Measurements from ENCODE around the gene PEDS1. TPM values are rescaled to one million over a fixed set of nuclear protein-coding genes. Genes with fewer than 3 reads are reported as not detected.
A peak's percentile ranks its signal among the peaks of the same experiment; 100 is the strongest.

The PEDS1 gene
- total and polyA plus RNA-seq, 2 of the 8 experiments (the other 6 are each of a cell fraction or from before 2014, with no cell fraction given) = 28.9 to 75.9 TPM

DNA sequence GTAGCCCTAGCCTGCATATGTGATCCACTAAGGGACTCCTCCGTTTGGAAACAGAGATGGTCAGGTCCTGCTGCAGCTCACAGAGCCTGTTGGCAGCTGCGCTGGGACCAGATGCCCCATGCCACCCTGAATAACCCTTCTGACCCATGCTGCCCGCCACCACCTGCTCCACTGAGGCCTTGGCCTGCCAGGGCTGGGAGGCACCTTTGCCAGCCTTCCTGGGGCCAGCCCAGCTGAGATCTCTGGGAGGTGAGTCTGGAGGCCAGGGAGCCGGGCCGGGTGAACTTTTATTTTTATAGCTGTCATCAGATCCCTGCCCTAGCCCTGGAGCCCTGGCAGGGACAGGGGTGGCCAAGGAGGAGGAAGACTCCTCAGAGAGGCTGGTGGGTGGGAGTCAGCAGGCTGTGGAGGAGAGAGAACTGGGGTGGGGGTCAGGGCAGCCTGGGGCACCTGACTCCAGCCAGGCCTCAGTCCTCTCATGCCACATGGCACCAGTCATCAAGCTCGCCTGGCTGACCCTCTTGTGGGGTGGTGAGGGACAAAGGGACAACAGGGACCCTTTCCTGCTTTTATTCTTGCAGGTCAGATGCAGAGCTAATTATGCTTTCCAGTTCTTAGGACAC is 47.1 kb upstream of the PEDS1 start:
- Histone ChIP-seq H2BK20ac (ENCODE audit: low read length) (no peak overlapping the region), H3K9ac (replicated peaks in 1 of 4; ENCODE audit: extremely low read depth in 1 of 4, low read depth in 3 of 4, low read length in 3 of 4) (no peak overlapping the region), H3K4me1 (replicated peaks in 1 of 4; ENCODE audit: control insufficient read depth in 3 of 4, insufficient read depth in 4 of 4, low read length in 3 of 4) (peaks cover 1 to 8% (median 4%) of the 10 kb centered on the region in 4 experiments; a peak in 6 of 7 replicates), H3K4me3 (ENCODE audit: extremely low read depth in 1 of 4, insufficient read depth in 2 of 4, low read depth in 3 of 4, low read length in 4 of 4) (no peak overlapping the region), H4K91ac (replicated peaks; ENCODE audit: insufficient read length, low read length) (no peak overlapping the region), H4K20me1 (replicated peaks in 1 of 2; ENCODE audit: control insufficient read depth in 1 of 2, insufficient read depth in 2 of 2, low read length in 2 of 2) (no peaks in the 10 kb centered on the region), H2AFZ (ENCODE audit: low read length) (no peak overlapping the region), H2BK12ac (ENCODE audit: low read depth, low read length) (no peak overlapping the region; the same call in 1 of the 2 replicates), H2BK5ac (ENCODE audit: low read depth, low read length) (peak overlapping the region; percentile 27; the same call in 1 of the 2 replicates), H3K36me3 (ENCODE audit: control insufficient read depth in 2 of 4, insufficient read depth in 4 of 4, low read length in 3 of 4) (no peaks in the 10 kb centered on the region), H3K27me3 (replicated peaks in 1 of 4; ENCODE audit: control insufficient read depth in 3 of 4, extremely low read depth in 1 of 4, insufficient read depth in 3 of 4, low read length in 3 of 4) (no peaks in the 10 kb centered on the region), H3K27ac (ENCODE audit: low read depth, low read length) (no peak overlapping the region), H3K18ac (ENCODE audit: extremely low read depth, low read length) (no peak overlapping the region), H4K5ac (ENCODE audit: insufficient read length, low read depth, low read length) (no peak overlapping the region), H3K56ac (replicated peaks; ENCODE audit: insufficient read length, low read depth, low read length) (no peak overlapping the region), H3K23me2 (ENCODE audit: low read depth, low read length) (no peaks in the 10 kb centered on the region), H3K79me1 (ENCODE audit: low read depth, low read length) (no peaks in the 10 kb centered on the region), H2BK15ac (ENCODE audit: low read length) (no peak overlapping the region), H3K4ac (replicated peaks; ENCODE audit: insufficient read length, low read depth, low read length) (no peak overlapping the region), H3K79me2 (ENCODE audit: control insufficient read depth in 1 of 2, insufficient read depth in 2 of 2, low read length in 2 of 2) (no peaks in the 10 kb centered on the region), H3K23ac (ENCODE audit: insufficient read length) (no peak overlapping the region), H3K9me3 (ENCODE audit: insufficient read depth in 2 of 2, low read depth in 1 of 2, low read length in 1 of 2) (peaks cover 2 to 12% of the 10 kb centered on the region in 2 experiments; a peak in 2 of 4 replicates), H4K8ac (ENCODE audit: extremely low read depth, insufficient read depth, low read length) (no peak overlapping the region; the same call in 1 of the 2 replicates), H3K14ac (ENCODE audit: insufficient read length) (no peak overlapping the region), H3K4me2 (ENCODE audit: insufficient read depth in 1 of 2, low read depth in 2 of 2, low read length in 2 of 2) (no peak overlapping the region), H2BK120ac (replicated peaks; ENCODE audit: low read depth, low read length) (no peak overlapping the region), H2AK5ac (ENCODE audit: low read depth, low read length) (no peak overlapping the region)
- no peak for DNase-seq (ENCODE audit: low read depth in 1 of 2, low spot score in 2 of 2)
- FAIRE-seq = no peak
- ChIA-PET POLR2A (ENCODE audit: partially characterized antibody) (interaction anchor here (4.8 kb wide), 1 partner anchor 10 kb away, joined by 25 read pairs; the partner anchor contains the start of gene CEBPB), CTCF (ENCODE audit: partially characterized antibody) (interaction anchor here (0.6 to 1.8 kb wide), 9 partner anchors 10 to 388 kb away, joined by 3 to 6 read pairs (median 3); partner anchors contain the start of gene CEBPB)
- 88% methylated on average over 6 of the region's 6 CpGs; no CpG with 5 or more reads in 1 of the 2 experiments for WGBS, 2 experiments (ENCODE audit: extremely low coverage in 1 of 2, insufficient coverage in 1 of 2, insufficient read length in 1 of 2, insufficient replicate concordance in 2 of 2, low coverage in 1 of 2, low lambda C conversion rate in 2 of 2, missing lambda C conversion rate in 1 of 2)
- TF ChIP-seq SAP30 (IDR thresholded peaks at IDR 0.05; ENCODE audit: insufficient read depth, insufficient replicate concordance, low read length) (no peak), RAD21 (IDR thresholded peaks at IDR 0.05 in 1 of 2, conservative IDR thresholded peaks at IDR 0.05 in 1 of 2; ENCODE audit: low read depth in 2 of 2, low read length in 2 of 2) (no peak), SP2 (IDR thresholded peaks at IDR 0.05; ENCODE audit: low read length) (no peak), CTBP2 (IDR thresholded peaks at IDR 0.05; ENCODE audit: borderline replicate concordance, insufficient read depth, insufficient read length, low read length) (no peak), SUZ12 (IDR thresholded peaks at IDR 0.05; ENCODE audit: low read length) (no peak), EZH2 (IDR thresholded peaks at IDR 0.05; ENCODE audit: low read depth, low read length, severe bottlenecking) (no peak), CHD2 (IDR thresholded peaks at IDR 0.05; ENCODE audit: low read length) (no peak), RBBP5 (IDR thresholded peaks at IDR 0.05; ENCODE audit: borderline replicate concordance, low read depth, low read length) (no peak), POLR2AphosphoS5 (IDR thresholded peaks at IDR 0.05; ENCODE audit: low read depth, low read length) (no peak), NRF1 (IDR thresholded peaks at IDR 0.05; ENCODE audit: low read depth, low read length) (no peak)
- TF ChIP-seq, protein P1, sequence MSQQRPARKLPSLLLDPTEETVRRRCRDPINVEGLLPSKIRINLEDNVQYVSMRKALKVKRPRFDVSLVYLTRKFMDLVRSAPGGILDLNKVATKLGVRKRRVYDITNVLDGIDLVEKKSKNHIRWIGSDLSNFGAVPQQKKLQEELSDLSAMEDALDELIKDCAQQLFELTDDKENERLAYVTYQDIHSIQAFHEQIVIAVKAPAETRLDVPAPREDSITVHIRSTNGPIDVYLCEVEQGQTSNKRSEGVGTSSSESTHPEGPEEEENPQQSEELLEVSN (IDR thresholded peaks at IDR 0.05) = no peak
